OCI-LY1 (cell line): ENCODE data around the gene CHCHD3.

Experiments used
- EZH2 ChIP-seq: fragments of 200-600 bp; sonication (generic), shearing (Covaris generic); IDR thresholded peaks from 2 replicates; pipeline ENCODE4 v1.8.0; 2017; ENCODE audit warnings: borderline replicate concordance, mixed run types, mild to moderate bottlenecking, antibody characterized with exemption, low read length, moderate library complexity, mixed read lengths
- TF ChIP-seq, protein P1 (sequence below): fragments of 200-600 bp; sonication (generic), shearing (Covaris generic); IDR thresholded peaks from 2 replicates; pipeline ENCODE4 v1.5.1; 2017; ENCODE audit warnings: mild to moderate bottlenecking, antibody characterized with exemption, low read length, moderate library complexity, mixed read lengths

- TF ChIP-seq EZH2, result no peak
- TF ChIP-seq, protein P1, sequence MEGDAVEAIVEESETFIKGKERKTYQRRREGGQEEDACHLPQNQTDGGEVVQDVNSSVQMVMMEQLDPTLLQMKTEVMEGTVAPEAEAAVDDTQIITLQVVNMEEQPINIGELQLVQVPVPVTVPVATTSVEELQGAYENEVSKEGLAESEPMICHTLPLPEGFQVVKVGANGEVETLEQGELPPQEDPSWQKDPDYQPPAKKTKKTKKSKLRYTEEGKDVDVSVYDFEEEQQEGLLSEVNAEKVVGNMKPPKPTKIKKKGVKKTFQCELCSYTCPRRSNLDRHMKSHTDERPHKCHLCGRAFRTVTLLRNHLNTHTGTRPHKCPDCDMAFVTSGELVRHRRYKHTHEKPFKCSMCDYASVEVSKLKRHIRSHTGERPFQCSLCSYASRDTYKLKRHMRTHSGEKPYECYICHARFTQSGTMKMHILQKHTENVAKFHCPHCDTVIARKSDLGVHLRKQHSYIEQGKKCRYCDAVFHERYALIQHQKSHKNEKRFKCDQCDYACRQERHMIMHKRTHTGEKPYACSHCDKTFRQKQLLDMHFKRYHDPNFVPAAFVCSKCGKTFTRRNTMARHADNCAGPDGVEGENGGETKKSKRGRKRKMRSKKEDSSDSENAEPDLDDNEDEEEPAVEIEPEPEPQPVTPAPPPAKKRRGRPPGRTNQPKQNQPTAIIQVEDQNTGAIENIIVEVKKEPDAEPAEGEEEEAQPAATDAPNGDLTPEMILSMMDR, result no peak
Observed at GRCh38 chr7:132817949-132818348, 263.9 kb downstream of the CHCHD3 start.
